Dedifferentiated amniotic fluid mesenchymal stem cell (primary cell): ENCODE results near the gene CCDC198.

Source experiments
- DNase-seq: peaks from one replicate; pipeline ENCODE4 v3.0.0-alpha.2; 2016; ENCODE audit errors: extremely low spot score

Gene CCDC198

GRCh38 chr14:57493467-57494181, at the start of gene CCDC198:
CCDC198 (minus strand) TSS chr14:57493857; CDS start chr14:57493715, 142 bp downstream.
- no peak for DNase-seq

- no peak for DNase-seq
Measured at GRCh38 chr14:57533214-57533613, 39.6 kb upstream of the CCDC198 start.

GRCh38 chr14:57530571-57530970, 36.9 kb upstream of the CCDC198 start:
- no peak for DNase-seq

- no peak for DNase-seq
Measured at GRCh38 chr14:57526942-57527341, 33.3 kb upstream of the CCDC198 start.

- DNase-seq: no peak
Measured at GRCh38 chr14:57519043-57519442, 25.4 kb upstream of the CCDC198 start.

- no peak for DNase-seq
Measured at GRCh38 chr14:57512220-57512619, 18.6 kb upstream of the CCDC198 start.

GRCh38 chr14:57508756-57509155, 15.1 kb upstream of the CCDC198 start:
- no peak for DNase-seq

- no peak for DNase-seq
Measured at GRCh38 chr14:57502586-57503254, 9.1 kb upstream of the CCDC198 start.

GRCh38 chr14:57501039-57501557, 7.4 kb upstream of the CCDC198 start:
- no peak for DNase-seq

- DNase-seq: no peak
Measured at GRCh38 chr14:57498659-57499058, 5.0 kb upstream of the CCDC198 start.

GRCh38 chr14:57498035-57498434, 4.4 kb upstream of the CCDC198 start:
- DNase-seq: no peak

GRCh38 chr14:57495416-57495815, 1.8 kb upstream of the CCDC198 start:
- no peak for DNase-seq

GRCh38 chr14:57492859-57493258, 798 bp downstream of the CCDC198 start:
- DNase-seq: no peak

GRCh38 chr14:57491640-57492039, 2.0 kb downstream of the CCDC198 start:
- no peak for DNase-seq

- no peak for DNase-seq
Measured at GRCh38 chr14:57487771-57488170, 5.9 kb downstream of the CCDC198 start.

GRCh38 chr14:57486767-57487379, 6.8 kb downstream of the CCDC198 start:
- DNase-seq: no peak

- DNase-seq: no peak
Measured at GRCh38 chr14:57485635-57486034, 8.0 kb downstream of the CCDC198 start.

GRCh38 chr14:57482120-57482519, 11.5 kb downstream of the CCDC198 start:
- DNase-seq: no peak

- peak; percentile 42 for DNase-seq
Measured at GRCh38 chr14:57480051-57480450, 13.6 kb downstream of the CCDC198 start.

- no peak for DNase-seq
Measured at GRCh38 chr14:57479197-57479596, 14.5 kb downstream of the CCDC198 start.

GRCh38 chr14:57478050-57478449, 15.6 kb downstream of the CCDC198 start:
- DNase-seq: no peak

GRCh38 chr14:57470909-57471308, 22.7 kb downstream of the CCDC198 start:
- DNase-seq: no peak
